HepG2 (cell line): ENCODE results near the gene UNC5B. TPM values are rescaled to one million over a fixed set of nuclear protein-coding genes. Genes with fewer than 3 reads are reported as not detected.

Source experiments
- ATAC-seq: fragments of 200-7000 bp; cut with Tn5 transposase; 3 replicates; pipeline ENCODE4 v1.9.1; 2020; ENCODE audit warnings: mild to moderate bottlenecking, moderate library complexity
- Bru-seq: library from RNA; stranded (reverse); fragments of 400-500 nt; gene quantifications from one replicate; lab custom pipeline; 2021; lab: Mats Ljungman, UMichigan
- BruChase-seq, 2 experiments: library from RNA; stranded (reverse); fragments of 400-500 nt; gene quantifications; one replicate each; lab custom pipeline; 2021; lab: Mats Ljungman, UMichigan
- BruUV-seq: library from RNA; stranded (reverse); fragments of 400-500 nt; replicated peaks from 2 replicates; lab custom pipeline; 2021; lab: Mats Ljungman, UMichigan
- CTCF ChIA-PET: fragments of 300-600 bp; formaldehyde crosslinking; extraction: SDS; loops from one replicate; lab custom pipeline; 2021; ENCODE audit warnings: low total read pairs, inconsistent platforms, low intra/inter-chr PET ratio; lab: Yijun Ruan, JAX
- POLR2A ChIA-PET: fragments of 350-600 bp; sonication (Branson Sonifier 250); formaldehyde crosslinking; loops from one replicate; lab custom pipeline; 2020; ENCODE audit warnings: antibody characterized with exemption, inconsistent platforms; lab: Yijun Ruan, JAX
- DNase-seq: peaks from one replicate; pipeline ENCODE4 v3.0.0-alpha.2; 2015; ENCODE audit warnings: low spot score
- FAIRE-seq: peaks from 3 replicates; lab custom pipeline; 2011; peaks lifted over from hg19 to GRCh38; lab: Jason Lieb, UNC
- H2AFZ ChIP-seq: one replicate; pipeline ENCODE4 v1.6.1; 2011; ENCODE audit warnings: low read length, inconsistent platforms
- H3K27ac ChIP-seq: fragments of 300-600 bp; 3 replicates; pipeline ENCODE4 v1.8.0; 2011; ENCODE audit warnings: mixed run types, mild to moderate bottlenecking, mixed read lengths, low read length, inconsistent platforms; ENCODE audit not compliant: insufficient read depth; ENCODE audit errors: extremely low read length
- H3K27me3 ChIP-seq, 2 experiments: fragments of 200-600 bp in 1 of 2; 2 replicates in 1 of 2; 3 replicates in 1 of 2; pipeline versions ENCODE4 v1.6.0 to v1.8.0; 2011; ENCODE audit warnings: low read length in 2 of 2, mild to moderate bottlenecking in 2 of 2, moderate library complexity in 2 of 2, inconsistent platforms in 1 of 2; ENCODE audit not compliant: insufficient read depth in 2 of 2, control insufficient read depth in 1 of 2
- H3K36me3 ChIP-seq, 2 experiments: fragments of 200-600 bp in 1 of 2; replicated peaks in 1 of 2; 2 replicates in 1 of 2; 3 replicates in 1 of 2; pipeline versions ENCODE4 v1.5.1 to v1.8.0; 2011; ENCODE audit warnings: low read length in 2 of 2, inconsistent platforms in 1 of 2; ENCODE audit not compliant: insufficient read depth in 2 of 2, control insufficient read depth in 1 of 2
- H3K4me1 ChIP-seq: 2 replicates; pipeline ENCODE4 v1.5.1; 2012; ENCODE audit warnings: low read length, inconsistent platforms; ENCODE audit not compliant: insufficient read depth
- H3K4me2 ChIP-seq: 2 replicates; pipeline ENCODE4 v1.6.0; 2011; ENCODE audit warnings: low read depth, low read length, inconsistent platforms
- H3K4me3 ChIP-seq, 3 experiments: fragments of 200-600 bp in 1 of 3; sonication (generic), shearing (Covaris generic) in 1 of 3; replicated peaks in 1 of 3; 2 replicates each; pipeline ENCODE4 v1.5.1; 2011 to 2016; ENCODE audit warnings: low read length in 3 of 3, inconsistent platforms in 2 of 3, low read depth in 2 of 3, mild to moderate bottlenecking in 2 of 3, control low read depth in 1 of 3, mixed read lengths in 1 of 3; ENCODE audit not compliant: insufficient read depth in 1 of 3
- H3K79me2 ChIP-seq: one replicate; pipeline ENCODE4 v1.6.1; 2011; ENCODE audit warnings: low read length, inconsistent platforms; ENCODE audit not compliant: insufficient read depth
- H3K9ac ChIP-seq: 2 replicates; pipeline ENCODE4 v1.6.0; 2011; ENCODE audit warnings: mild to moderate bottlenecking, low read depth, low read length, inconsistent platforms; ENCODE audit not compliant: insufficient read depth
- H3K9me3 ChIP-seq: 2 replicates; pipeline ENCODE4 v1.5.1; 2012; ENCODE audit warnings: mild to moderate bottlenecking, low read length
- H4K20me1 ChIP-seq: 2 replicates; pipeline ENCODE4 v1.6.0; 2011; ENCODE audit warnings: inconsistent platforms, mild to moderate bottlenecking, low read length, moderate library complexity; ENCODE audit not compliant: insufficient read depth
- ARNT2 ChIP-seq: sonication (generic); formaldehyde crosslinking; IDR thresholded peaks from 2 replicates; pipeline ENCODE4 v1.8.0; 2022; ENCODE audit warnings: mild to moderate bottlenecking, low read depth, missing genetic modification reagents, moderate library complexity
- HNRNPLL ChIP-seq: fragments of 200-400 bp; formaldehyde crosslinking; IDR thresholded peaks from 2 replicates; pipeline ENCODE4 v1.6.1; 2017; ENCODE audit warnings: mild to moderate bottlenecking, low read depth, low read length; ENCODE audit not compliant: poor library complexity, severe bottlenecking
- NFE2L2 ChIP-seq: fragments of 150-350 bp; IDR thresholded peaks from 2 replicates; pipeline ENCODE4 v1.6.1; 2014; ENCODE audit warnings: low read length
- RAD21 ChIP-seq: fragments of 450-650 bp; formaldehyde crosslinking; IDR thresholded peaks from 2 replicates; pipeline ENCODE4 v1.5.0; 2020; ENCODE audit warnings: mild to moderate bottlenecking
- ZNF34 ChIP-seq: sonication (generic); formaldehyde crosslinking; IDR thresholded peaks from 2 replicates; pipeline ENCODE4 v1.4.0; 2020; ENCODE audit warnings: mild to moderate bottlenecking, missing genetic modification reagents, borderline replicate concordance
- WGBS: methylation state at CpG from one replicate; pipeline ENCODE4 v1.1.6; 2017; ENCODE audit warnings: low lambda C conversion rate; 5-methylcytosine and 5-hydroxymethylcytosine counted together
- in situ Hi-C: cut with HindIII; loops from 2 replicates; pipeline ENCODE4 v1.10.0; 2017; ENCODE audit warnings: low pct_unique_long_range_greater_than_20kb; ENCODE audit not compliant: extremely low pct_ligation_motif_present
- intact Hi-C: fragments of 100-400 bp; cut with micrococcal nuclease; formaldehyde crosslinking; loops from one replicate; pipeline ENCODE4 v1.10.0; 2022; ENCODE audit not compliant: unreplicated experiment
- long read RNA-seq, 2 experiments: library from RNA in 1 of 2; library from polyadenylated mRNA in 1 of 2; stranded (forward) in 1 of 2; unstranded in 1 of 2; transcript quantifications; one replicate each; pipeline ENCODE4 v2.0.0, GENCODE V29; 2019 to 2022
- polyA minus RNA-seq, 3 experiments: library from RNA; depleted of rRNA, polyadenylated mRNA; stranded (reverse); fragments of >200 nt; gene quantifications; 2 replicates each; pipeline ENCODE4 v1.2.3, GENCODE V29; 2011; ENCODE audit warnings: low replicate concordance in 1 of 3
- polyA plus RNA-seq, 8 experiments: library from polyadenylated mRNA; depleted of rRNA in 3 of 8; stranded (reverse) in 7 of 8; unstranded in 1 of 8; fragments of >200 nt; fragmentation: Illumina TruSeq in 4 of 8; extraction: Trizol in 4 of 8; gene quantifications; 2 replicates each; pipeline versions ENCODE4 v1.2.1 to v1.2.3, GENCODE V29; 2011 to 2016; ENCODE audit warnings: low read depth in 4 of 8, missing spikeins in 1 of 8, mixed read lengths in 1 of 8; ENCODE audit not compliant: insufficient read depth in 1 of 8
- total RNA-seq, 5 experiments: library from RNA; depleted of rRNA; stranded (reverse); fragments of >200 nt; fragmentation: Illumina TruSeq; extraction: Trizol; gene quantifications; 2 replicates each; pipeline ENCODE4 v1.2.3, GENCODE V29; 2016; ENCODE audit warnings: low read depth in 1 of 5
- TF ChIP-seq, protein P1 (sequence below): IDR thresholded peaks from 2 replicates; pipeline ENCODE4 v1.6.1; 2012; ENCODE audit warnings: inconsistent platforms
- TF ChIP-seq, protein P2 (sequence below): IDR thresholded peaks from 2 replicates; pipeline ENCODE4 v1.6.1; 2016; ENCODE audit warnings: low read depth, missing genetic modification reagents, missing compliant biosample characterization

UNC5B gene
- total RNA-seq (2016; rRNA removed; fragmentation: Illumina TruSeq; extraction: Trizol) = 0.07 TPM in 1 of 2 replicates, not detected in the other
- total RNA-seq (2016; cell fraction: cytosol; rRNA removed; fragmentation: Illumina TruSeq; extraction: Trizol; ENCODE audit: low read depth) = not detected in 2 replicates
- 0.04 TPM in 1 of 2 replicates, not detected in the other for total RNA-seq (2016; cell fraction: insoluble cytoplasmic fraction; rRNA removed; fragmentation: Illumina TruSeq; extraction: Trizol)
- total RNA-seq (2016; cell fraction: membrane; rRNA removed; fragmentation: Illumina TruSeq; extraction: Trizol) = not detected in 2 replicates
- 0.06 TPM in 2 replicates for total RNA-seq (2016; cell fraction: nucleus; rRNA removed; fragmentation: Illumina TruSeq; extraction: Trizol)
- polyA plus RNA-seq (2011; rRNA removed) = 0.07 and 0.13 TPM in 2 replicates
- polyA plus RNA-seq (2011; cell fraction: cytosol; rRNA removed) = 0.05 and 0.08 TPM in 2 replicates
- polyA plus RNA-seq (2011; cell fraction: nucleus; rRNA removed) = 0.21 and 0.24 TPM in 2 replicates
- 0.13 and 0.21 TPM in 2 replicates for polyA plus RNA-seq (2012)
- not detected in 2 replicates for polyA plus RNA-seq (2016; cell fraction: cytosol; fragmentation: Illumina TruSeq; extraction: Trizol; ENCODE audit: low read depth)
- 0.04 TPM in 1 of 2 replicates, not detected in the other for polyA plus RNA-seq (2016; cell fraction: insoluble cytoplasmic fraction; fragmentation: Illumina TruSeq; extraction: Trizol; ENCODE audit: low read depth)
- 0.02 TPM in 1 of 2 replicates, not detected in the other for polyA plus RNA-seq (2016; cell fraction: membrane; fragmentation: Illumina TruSeq; extraction: Trizol; ENCODE audit: low read depth)
- 0.07 and 0.16 TPM in 2 replicates for polyA plus RNA-seq (2016; cell fraction: nucleus; fragmentation: Illumina TruSeq; extraction: Trizol; ENCODE audit: insufficient read depth, low read depth)
- 0.38 and 7.2 TPM in 2 replicates for polyA minus RNA-seq (2011; rRNA and poly(A)+ RNA removed; ENCODE audit: low replicate concordance)
- polyA minus RNA-seq (2011; cell fraction: cytosol; rRNA and poly(A)+ RNA removed) = 0.10 TPM in 1 of 2 replicates, not detected in the other
- 0.12 and 0.13 TPM in 2 replicates for polyA minus RNA-seq (2011; cell fraction: nucleus; rRNA and poly(A)+ RNA removed)
- percentile 16 among the genes with signal in this experiment for Bru-seq, nascent RNA
- BruChase-seq, experiment 1, labeled RNA remaining after a 6-hour chase = percentile 18 among the genes with signal in this experiment
- percentile 14 among the genes with signal in this experiment for BruChase-seq, experiment 2, labeled RNA remaining after a 2-hour chase
- long read RNA-seq, experiment 1, partial matches to known transcripts = 0 of 1 reads
- long read RNA-seq, experiment 1, other reads (novel, unspliced or antisense) = 1 of 1 reads
- long read RNA-seq, experiment 2, partial matches to known transcripts = 1 of 2 reads
- long read RNA-seq, experiment 2, other reads (novel, unspliced or antisense) = 1 of 2 reads

DNA sequence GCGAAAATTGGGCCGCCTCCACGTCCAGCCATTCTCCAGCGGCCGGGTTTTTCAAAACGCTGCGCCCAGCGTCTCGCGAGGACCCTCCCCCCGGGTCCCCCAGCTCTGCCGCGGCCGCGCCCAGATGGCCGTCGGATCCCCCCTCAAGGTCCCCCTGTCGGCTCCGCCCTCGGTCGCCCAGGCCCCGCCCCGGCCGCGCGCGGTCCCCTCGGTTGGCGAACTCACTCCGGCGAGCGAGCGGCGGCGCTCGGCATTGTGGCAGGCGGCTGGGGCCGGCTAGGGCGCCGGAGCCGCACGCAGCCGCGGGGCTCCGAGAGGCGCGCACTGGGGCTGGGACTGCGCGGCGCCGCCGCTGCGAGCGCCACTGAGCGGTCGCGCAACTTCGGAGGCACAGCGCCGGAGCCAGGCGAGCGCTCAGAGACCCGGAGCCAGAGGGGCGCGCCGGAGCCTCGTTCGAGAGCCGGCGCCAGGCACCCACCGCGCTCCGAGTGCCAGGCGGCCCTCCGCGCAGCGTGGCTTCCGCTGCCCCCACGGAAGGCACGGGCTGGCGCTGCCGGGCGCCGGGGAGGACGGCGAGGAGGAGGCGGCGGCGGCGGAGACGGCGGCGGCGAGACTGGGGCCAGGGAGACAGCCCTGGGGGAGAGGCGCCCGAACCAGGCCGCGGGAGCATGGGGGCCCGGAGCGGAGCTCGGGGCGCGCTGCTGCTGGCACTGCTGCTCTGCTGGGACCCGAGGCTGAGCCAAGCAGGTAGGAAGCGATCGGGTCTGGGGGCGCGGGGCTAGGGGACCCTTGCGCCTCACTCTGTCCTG is at the start of gene UNC5B:
Gene UNC5B, plus strand, starts transcription at position 253 of the 809 bp plus-strand sequence. Its CDS starts 416 bp downstream, at position 669.
- Histone ChIP-seq H3K27me3 (peaks cover 16 to 77% of the 10 kb centered on the region in 2 experiments), H3K4me2 (peak within 1 kb of the TSS; percentile 72), H2AFZ (no peak within 1 kb of the TSS), H3K79me2 (no peaks in the 10 kb centered on the region), H3K36me3 (no peaks in the 10 kb centered on the region), H3K4me1 (peaks cover 29% of the 10 kb centered on the region), H3K9me3 (no peaks in the 10 kb centered on the region), H3K9ac (no peak within 1 kb of the TSS), H3K27ac (no peak within 1 kb of the TSS), H3K4me3 (peak within 1 kb of the TSS; percentile 29 to 55 (median 47); a peak in 5 of 6 replicates), H4K20me1 (0 out of 2 replicates have a peak, but pooled peaks cover 3% of the 10 kb centered on the region)
- ChIA-PET CTCF (no interaction called here), POLR2A (no interaction called here)
- WGBS = under 1% methylated on average over 20 of the region's 109 CpGs
- FAIRE-seq (no peak), DNase-seq (peak; percentile 54), ATAC-seq (peak; percentile 89)
- no TSS peak for BruUV-seq
- in situ Hi-C loops (no loop called here), intact Hi-C loops (loop anchor here (10.0 kb wide), 1 partner anchor 288 kb away; no protein-coding TSS in a partner anchor)
- peak; percentile 42 for TF ChIP-seq RAD21 (CRISPR knock-in tag)
- peak; percentile 74 for TF ChIP-seq HNRNPLL
- TF ChIP-seq, protein P1, sequence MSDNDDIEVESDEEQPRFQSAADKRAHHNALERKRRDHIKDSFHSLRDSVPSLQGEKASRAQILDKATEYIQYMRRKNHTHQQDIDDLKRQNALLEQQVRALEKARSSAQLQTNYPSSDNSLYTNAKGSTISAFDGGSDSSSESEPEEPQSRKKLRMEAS = 0 out of 2 replicates have a peak, but pooled peaks have one; percentile 26
- peak; percentile 38; the same call in 1 of the 2 replicates for TF ChIP-seq ARNT2
- TF ChIP-seq NFE2L2 = no peak
- TF ChIP-seq, protein P2, sequence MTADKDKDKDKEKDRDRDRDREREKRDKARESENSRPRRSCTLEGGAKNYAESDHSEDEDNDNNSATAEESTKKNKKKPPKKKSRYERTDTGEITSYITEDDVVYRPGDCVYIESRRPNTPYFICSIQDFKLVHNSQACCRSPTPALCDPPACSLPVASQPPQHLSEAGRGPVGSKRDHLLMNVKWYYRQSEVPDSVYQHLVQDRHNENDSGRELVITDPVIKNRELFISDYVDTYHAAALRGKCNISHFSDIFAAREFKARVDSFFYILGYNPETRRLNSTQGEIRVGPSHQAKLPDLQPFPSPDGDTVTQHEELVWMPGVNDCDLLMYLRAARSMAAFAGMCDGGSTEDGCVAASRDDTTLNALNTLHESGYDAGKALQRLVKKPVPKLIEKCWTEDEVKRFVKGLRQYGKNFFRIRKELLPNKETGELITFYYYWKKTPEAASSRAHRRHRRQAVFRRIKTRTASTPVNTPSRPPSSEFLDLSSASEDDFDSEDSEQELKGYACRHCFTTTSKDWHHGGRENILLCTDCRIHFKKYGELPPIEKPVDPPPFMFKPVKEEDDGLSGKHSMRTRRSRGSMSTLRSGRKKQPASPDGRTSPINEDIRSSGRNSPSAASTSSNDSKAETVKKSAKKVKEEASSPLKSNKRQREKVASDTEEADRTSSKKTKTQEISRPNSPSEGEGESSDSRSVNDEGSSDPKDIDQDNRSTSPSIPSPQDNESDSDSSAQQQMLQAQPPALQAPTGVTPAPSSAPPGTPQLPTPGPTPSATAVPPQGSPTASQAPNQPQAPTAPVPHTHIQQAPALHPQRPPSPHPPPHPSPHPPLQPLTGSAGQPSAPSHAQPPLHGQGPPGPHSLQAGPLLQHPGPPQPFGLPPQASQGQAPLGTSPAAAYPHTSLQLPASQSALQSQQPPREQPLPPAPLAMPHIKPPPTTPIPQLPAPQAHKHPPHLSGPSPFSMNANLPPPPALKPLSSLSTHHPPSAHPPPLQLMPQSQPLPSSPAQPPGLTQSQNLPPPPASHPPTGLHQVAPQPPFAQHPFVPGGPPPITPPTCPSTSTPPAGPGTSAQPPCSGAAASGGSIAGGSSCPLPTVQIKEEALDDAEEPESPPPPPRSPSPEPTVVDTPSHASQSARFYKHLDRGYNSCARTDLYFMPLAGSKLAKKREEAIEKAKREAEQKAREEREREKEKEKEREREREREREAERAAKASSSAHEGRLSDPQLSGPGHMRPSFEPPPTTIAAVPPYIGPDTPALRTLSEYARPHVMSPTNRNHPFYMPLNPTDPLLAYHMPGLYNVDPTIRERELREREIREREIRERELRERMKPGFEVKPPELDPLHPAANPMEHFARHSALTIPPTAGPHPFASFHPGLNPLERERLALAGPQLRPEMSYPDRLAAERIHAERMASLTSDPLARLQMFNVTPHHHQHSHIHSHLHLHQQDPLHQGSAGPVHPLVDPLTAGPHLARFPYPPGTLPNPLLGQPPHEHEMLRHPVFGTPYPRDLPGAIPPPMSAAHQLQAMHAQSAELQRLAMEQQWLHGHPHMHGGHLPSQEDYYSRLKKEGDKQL (CRISPR knock-in tag) = no peak
- no peak for TF ChIP-seq ZNF34 (CRISPR knock-in tag)
